ENCODE data around the gene DHH.

- TF ChIP-seq, protein P1, sequence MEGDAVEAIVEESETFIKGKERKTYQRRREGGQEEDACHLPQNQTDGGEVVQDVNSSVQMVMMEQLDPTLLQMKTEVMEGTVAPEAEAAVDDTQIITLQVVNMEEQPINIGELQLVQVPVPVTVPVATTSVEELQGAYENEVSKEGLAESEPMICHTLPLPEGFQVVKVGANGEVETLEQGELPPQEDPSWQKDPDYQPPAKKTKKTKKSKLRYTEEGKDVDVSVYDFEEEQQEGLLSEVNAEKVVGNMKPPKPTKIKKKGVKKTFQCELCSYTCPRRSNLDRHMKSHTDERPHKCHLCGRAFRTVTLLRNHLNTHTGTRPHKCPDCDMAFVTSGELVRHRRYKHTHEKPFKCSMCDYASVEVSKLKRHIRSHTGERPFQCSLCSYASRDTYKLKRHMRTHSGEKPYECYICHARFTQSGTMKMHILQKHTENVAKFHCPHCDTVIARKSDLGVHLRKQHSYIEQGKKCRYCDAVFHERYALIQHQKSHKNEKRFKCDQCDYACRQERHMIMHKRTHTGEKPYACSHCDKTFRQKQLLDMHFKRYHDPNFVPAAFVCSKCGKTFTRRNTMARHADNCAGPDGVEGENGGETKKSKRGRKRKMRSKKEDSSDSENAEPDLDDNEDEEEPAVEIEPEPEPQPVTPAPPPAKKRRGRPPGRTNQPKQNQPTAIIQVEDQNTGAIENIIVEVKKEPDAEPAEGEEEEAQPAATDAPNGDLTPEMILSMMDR (IDR thresholded peaks at IDR 0.05 in 2 of 3, conservative IDR thresholded peaks at IDR 0.05 in 1 of 3; ENCODE audit: insufficient read depth in 2 of 3, low read depth in 1 of 3, low read length in 3 of 3) = no peak
- TF ChIP-seq GTF2A2 (tag; IDR thresholded peaks at IDR 0.05) (no peak), KDM2B (CRISPR knock-in tag; IDR thresholded peaks at IDR 0.05) (no peak), BMI1 (IDR thresholded peaks at IDR 0.05; ENCODE audit: low read length) (no peak), MGA (IDR thresholded peaks at IDR 0.05) (no peak), ZNF124 (CRISPR knock-in tag; IDR thresholded peaks at IDR 0.05) (no peak), ZZZ3 (IDR thresholded peaks at IDR 0.05) (no peak), SP2 (IDR thresholded peaks at IDR 0.05; ENCODE audit: extremely low read depth, low read depth, low read length, poor library complexity, severe bottlenecking) (no peak), RBM39 (optimal IDR thresholded peaks at IDR 0.05; ENCODE audit: low read depth, low read length) (no peak), NFIC (IDR thresholded peaks at IDR 0.05) (no peak), NONO (IDR thresholded peaks at IDR 0.05; ENCODE audit: low read depth in 2 of 2, low read length in 1 of 2) (no peak)
Measured at GRCh38 chr12:49138999-49139398, 44.4 kb upstream of the DHH start.
